Measurements from ENCODE around the gene CCNG2.
A peak's percentile ranks its signal among the peaks of the same experiment; 100 is the strongest.

CCNG2 gene

DNA sequence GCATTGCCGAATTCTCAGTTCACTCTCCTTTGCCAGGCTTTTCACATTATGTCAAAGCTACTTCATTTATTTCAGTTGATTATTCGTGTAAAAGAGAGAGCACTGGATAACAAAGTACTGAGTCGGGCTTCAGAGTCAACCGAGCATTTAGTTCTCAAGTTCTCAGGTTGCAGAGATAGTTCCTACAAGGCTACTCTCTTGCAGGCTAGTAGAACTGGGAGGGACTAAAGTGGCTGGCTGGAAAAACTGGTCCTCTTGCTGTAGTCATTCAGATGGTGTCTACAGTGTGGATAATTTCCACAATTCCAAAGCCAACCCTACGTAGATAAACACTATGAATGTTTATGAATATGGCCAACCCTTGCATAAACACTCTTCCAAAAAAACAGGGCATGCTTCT lies 4.6 kb upstream of the CCNG2 start:
- DNase-seq: peak; percentile 64 to 73
- Histone ChIP-seq H3K14ac (ENCODE audit: low read length) (no peak overlapping the region), H2AFZ (ENCODE audit: insufficient read depth, low read length, poor library complexity) (no peak overlapping the region), H3K27me3 (ENCODE audit: insufficient read depth, low read length) (no peaks in the 10 kb centered on the region), H3K4me2 (ENCODE audit: low read length) (no peak overlapping the region), H3K23ac (ENCODE audit: low read length) (no peak overlapping the region), H3K79me2 (ENCODE audit: control insufficient read depth, insufficient read depth, low read length, poor library complexity) (peaks cover 6% of the 10 kb centered on the region), H3K36me3 (ENCODE audit: control insufficient read depth in 1 of 2, insufficient read depth in 2 of 2, low read length in 2 of 2) (no peaks in the 10 kb centered on the region), H3K9ac (ENCODE audit: low read length) (no peak overlapping the region), H4K12ac (ENCODE audit: low read depth, low read length) (no peak overlapping the region), H3K9me3 (ENCODE audit: insufficient read depth, low read depth, low read length) (no peaks in the 10 kb centered on the region), H2BK12ac (ENCODE audit: low read length) (no peak overlapping the region), H2BK5ac (ENCODE audit: low read depth, low read length, poor library complexity) (no peak overlapping the region), H3K4ac (ENCODE audit: low read depth, low read length) (no peak overlapping the region), H4K8ac (ENCODE audit: low read depth, low read length) (no peak overlapping the region), H3K4me1 (ENCODE audit: control insufficient read depth in 1 of 2, insufficient read depth in 2 of 2, low read length in 2 of 2) (peaks cover 9 to 10% of the 10 kb centered on the region in 2 experiments), H4K91ac (ENCODE audit: low read depth, low read length) (no peak overlapping the region), H3K79me1 (ENCODE audit: low read length) (peaks cover 27% of the 10 kb centered on the region), H2AK5ac (ENCODE audit: low read length) (no peak overlapping the region), H3K27ac (ENCODE audit: low read depth, low read length) (peak overlapping the region; percentile 60), H3K4me3 (ENCODE audit: low read depth, low read length) (no peak overlapping the region), H2BK120ac (ENCODE audit: insufficient read depth, low read length, poor library complexity) (no peak overlapping the region), H3K18ac (ENCODE audit: low read length) (no peak overlapping the region)
- WGBS (ENCODE audit: extremely low coverage, insufficient coverage, insufficient read length): no CpG with 5 or more reads among the region's 5 CpGs

DNA sequence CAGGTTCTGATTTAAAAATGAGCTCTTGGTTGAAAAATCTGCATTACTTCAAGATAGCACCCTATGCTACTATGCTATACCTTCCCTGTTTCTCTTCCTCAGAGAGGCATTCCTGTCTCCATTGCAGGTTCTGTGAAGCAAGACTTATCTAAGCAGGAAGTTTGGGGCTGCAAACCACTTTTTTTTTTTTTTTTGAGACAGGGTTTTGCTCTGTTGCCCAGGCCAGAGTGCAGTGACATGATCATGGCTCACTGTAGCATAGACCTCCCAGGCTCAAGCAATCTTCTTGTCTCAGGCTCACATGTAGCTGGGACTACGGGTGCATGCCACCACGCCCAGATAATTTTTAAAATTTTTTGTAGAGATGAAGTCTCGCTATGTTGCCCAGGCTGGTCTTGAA lies 4.0 kb upstream of the CCNG2 start:
- H3K79me1 ChIP-seq (ENCODE audit: low read length): peaks cover 26% of the 10 kb centered on the region
- H2AFZ ChIP-seq (ENCODE audit: insufficient read depth, low read length, poor library complexity): no peak overlapping the region
- peak overlapping the region; percentile 51 for H4K91ac ChIP-seq (ENCODE audit: low read depth, low read length)
- H4K12ac ChIP-seq (ENCODE audit: low read depth, low read length): no peak overlapping the region
- H3K36me3 ChIP-seq (ENCODE audit: control insufficient read depth in 1 of 2, insufficient read depth in 2 of 2, low read length in 2 of 2): no peaks in the 10 kb centered on the region
- no peaks in the 10 kb centered on the region for H3K27me3 ChIP-seq (ENCODE audit: insufficient read depth, low read length)
- H3K9ac ChIP-seq (ENCODE audit: low read length): no peak overlapping the region
- peak overlapping the region; percentile 62 for H2BK120ac ChIP-seq (ENCODE audit: insufficient read depth, low read length, poor library complexity)
- no peak overlapping the region for H3K27ac ChIP-seq (ENCODE audit: low read depth, low read length)
- no peak overlapping the region for H3K4me2 ChIP-seq (ENCODE audit: low read length)
- no peaks in the 10 kb centered on the region for H3K9me3 ChIP-seq (ENCODE audit: insufficient read depth, low read depth, low read length)
- peak overlapping the region; percentile 97 for H2AK5ac ChIP-seq (ENCODE audit: low read length)
- peaks cover 10% of the 10 kb centered on the region for H3K79me2 ChIP-seq (ENCODE audit: control insufficient read depth, insufficient read depth, low read length, poor library complexity)
- no peak overlapping the region for H4K8ac ChIP-seq (ENCODE audit: low read depth, low read length)
- H3K14ac ChIP-seq (ENCODE audit: low read length): no peak overlapping the region
- H3K23ac ChIP-seq (ENCODE audit: low read length): no peak overlapping the region
- H2BK5ac ChIP-seq (ENCODE audit: low read depth, low read length, poor library complexity): peak overlapping the region; percentile 27
- no peak overlapping the region for H3K4ac ChIP-seq (ENCODE audit: low read depth, low read length)
- DNase-seq: no peak
- H2BK12ac ChIP-seq (ENCODE audit: low read length): peak overlapping the region; percentile 80
- no peak overlapping the region for H3K4me3 ChIP-seq (ENCODE audit: low read depth, low read length)
- H3K18ac ChIP-seq (ENCODE audit: low read length): no peak overlapping the region
- H3K4me1 ChIP-seq (ENCODE audit: control insufficient read depth in 1 of 2, insufficient read depth in 2 of 2, low read length in 2 of 2): peaks cover 6 to 7% of the 10 kb centered on the region in 2 experiments
- WGBS (ENCODE audit: extremely low coverage, insufficient coverage, insufficient read length): no CpG with 5 or more reads among the region's 3 CpGs

DNA sequence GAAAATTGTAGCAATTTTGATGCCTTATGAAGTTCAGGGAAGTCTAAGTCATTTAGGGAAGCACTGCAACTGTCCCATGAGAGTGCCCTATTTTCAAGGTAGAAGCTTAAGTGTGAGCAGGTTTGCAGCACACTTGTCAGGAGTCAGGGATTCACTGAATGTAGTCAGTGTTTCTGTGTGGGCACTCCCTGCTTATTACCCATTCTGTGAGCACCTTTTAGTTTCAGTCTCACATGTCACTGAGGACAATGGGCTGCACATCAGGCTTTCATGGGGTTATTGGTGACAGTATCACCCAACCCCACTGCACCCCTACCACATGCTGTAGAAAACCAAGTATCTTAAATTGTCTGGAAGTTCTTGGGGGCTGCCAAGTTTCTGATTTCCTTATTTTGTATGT lies 2.9 kb upstream of the CCNG2 start:
- peaks cover 16% of the 10 kb centered on the region for H3K79me2 ChIP-seq (ENCODE audit: control insufficient read depth, insufficient read depth, low read length, poor library complexity)
- DNase-seq: no peak
- H3K18ac ChIP-seq (ENCODE audit: low read length): no peak overlapping the region
- peak overlapping the region; percentile 4 for H2BK120ac ChIP-seq (ENCODE audit: insufficient read depth, low read length, poor library complexity)
- peaks cover 0 to 5% of the 10 kb centered on the region in 2 experiments for H3K36me3 ChIP-seq (ENCODE audit: control insufficient read depth in 1 of 2, insufficient read depth in 2 of 2, low read length in 2 of 2)
- no peaks in the 10 kb centered on the region for H3K9me3 ChIP-seq (ENCODE audit: insufficient read depth, low read depth, low read length)
- peak overlapping the region; percentile 81 for H2BK12ac ChIP-seq (ENCODE audit: low read length)
- no peak overlapping the region for H4K12ac ChIP-seq (ENCODE audit: low read depth, low read length)
- H3K23ac ChIP-seq (ENCODE audit: low read length): no peak overlapping the region
- peak overlapping the region; percentile 55 for H3K14ac ChIP-seq (ENCODE audit: low read length)
- peak overlapping the region; percentile 58 for H4K8ac ChIP-seq (ENCODE audit: low read depth, low read length)
- peak overlapping the region; percentile 25 for H2AFZ ChIP-seq (ENCODE audit: insufficient read depth, low read length, poor library complexity)
- no peak overlapping the region for H3K4me3 ChIP-seq (ENCODE audit: low read depth, low read length)
- H2BK5ac ChIP-seq (ENCODE audit: low read depth, low read length, poor library complexity): no peak overlapping the region
- peak overlapping the region; percentile 70 for H4K91ac ChIP-seq (ENCODE audit: low read depth, low read length)
- H3K4me1 ChIP-seq (ENCODE audit: control insufficient read depth in 1 of 2, insufficient read depth in 2 of 2, low read length in 2 of 2): peaks cover 5 to 7% of the 10 kb centered on the region in 2 experiments
- H3K4ac ChIP-seq (ENCODE audit: low read depth, low read length): peak overlapping the region; percentile 33
- H3K27me3 ChIP-seq (ENCODE audit: insufficient read depth, low read length): no peaks in the 10 kb centered on the region
- peak overlapping the region; percentile 26 for H2AK5ac ChIP-seq (ENCODE audit: low read length)
- H3K9ac ChIP-seq (ENCODE audit: low read length): no peak overlapping the region
- no peak overlapping the region for H3K4me2 ChIP-seq (ENCODE audit: low read length)
- H3K79me1 ChIP-seq (ENCODE audit: low read length): peaks cover 32% of the 10 kb centered on the region
- no peak overlapping the region for H3K27ac ChIP-seq (ENCODE audit: low read depth, low read length)

DNA sequence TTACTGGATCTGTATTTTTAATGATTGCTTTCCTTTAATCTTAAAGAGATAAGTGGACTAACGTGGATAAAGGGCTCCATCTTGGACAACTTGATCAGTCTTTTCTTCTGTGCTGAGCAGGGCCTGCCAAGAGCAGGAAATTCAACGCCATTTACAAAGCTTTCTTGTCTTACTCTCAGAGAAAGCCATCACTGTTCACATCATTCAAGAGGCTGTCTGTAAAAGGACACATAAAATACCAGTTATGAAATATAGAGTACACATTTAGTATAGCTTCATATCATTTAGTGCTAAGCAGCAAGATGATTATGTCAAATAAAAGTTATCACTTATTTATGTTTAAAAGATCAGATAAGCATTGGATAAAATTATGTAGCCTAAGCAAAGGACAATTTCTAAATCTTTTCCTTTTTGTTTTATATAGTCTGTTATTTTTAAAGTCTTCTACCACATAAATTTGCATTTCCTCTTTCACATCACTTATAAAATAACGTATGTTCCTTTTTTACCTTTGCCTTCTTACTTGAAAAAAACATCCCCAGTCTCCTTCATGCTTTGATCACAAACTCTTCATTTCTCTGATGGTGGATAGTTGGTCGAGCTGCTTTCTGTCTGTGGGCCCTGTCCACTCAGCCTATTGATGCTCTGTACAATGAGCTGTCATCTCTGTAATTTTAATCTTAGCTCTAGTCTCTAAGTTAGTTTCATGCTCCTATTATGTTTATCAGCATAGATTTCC lies 2.1 kb upstream of the CCNG2 start:
- H3K4me2 ChIP-seq (ENCODE audit: low read length): no peak overlapping the region
- no peaks in the 10 kb centered on the region for H3K27me3 ChIP-seq (ENCODE audit: insufficient read depth, low read length)
- WGBS (ENCODE audit: extremely low coverage, insufficient coverage, insufficient read length): no CpG with 5 or more reads among the region's 4 CpGs
- no peak overlapping the region for H3K18ac ChIP-seq (ENCODE audit: low read length)
- no peak overlapping the region for H2AFZ ChIP-seq (ENCODE audit: insufficient read depth, low read length, poor library complexity)
- no peak overlapping the region for H4K12ac ChIP-seq (ENCODE audit: low read depth, low read length)
- H3K4ac ChIP-seq (ENCODE audit: low read depth, low read length): no peak overlapping the region
- peak overlapping the region; percentile 89 for H2BK5ac ChIP-seq (ENCODE audit: low read depth, low read length, poor library complexity)
- peak overlapping the region; percentile 88 for H3K27ac ChIP-seq (ENCODE audit: low read depth, low read length)
- H2AK5ac ChIP-seq (ENCODE audit: low read length): no peak overlapping the region
- H3K9ac ChIP-seq (ENCODE audit: low read length): no peak overlapping the region
- no peaks in the 10 kb centered on the region for H3K9me3 ChIP-seq (ENCODE audit: insufficient read depth, low read depth, low read length)
- H3K79me2 ChIP-seq (ENCODE audit: control insufficient read depth, insufficient read depth, low read length, poor library complexity): peaks cover 16% of the 10 kb centered on the region
- peak overlapping the region; percentile 37 for H2BK12ac ChIP-seq (ENCODE audit: low read length)
- H3K4me1 ChIP-seq (ENCODE audit: control insufficient read depth in 1 of 2, insufficient read depth in 2 of 2, low read length in 2 of 2): peaks cover 5 to 7% of the 10 kb centered on the region in 2 experiments
- peak overlapping the region; percentile 70 for H4K91ac ChIP-seq (ENCODE audit: low read depth, low read length)
- H4K8ac ChIP-seq (ENCODE audit: low read depth, low read length): no peak overlapping the region
- no peak for DNase-seq
- peaks cover 32% of the 10 kb centered on the region for H3K79me1 ChIP-seq (ENCODE audit: low read length)
- H2BK120ac ChIP-seq (ENCODE audit: insufficient read depth, low read length, poor library complexity): peak overlapping the region; percentile 73
- no peak overlapping the region for H3K14ac ChIP-seq (ENCODE audit: low read length)
- no peak overlapping the region for H3K23ac ChIP-seq (ENCODE audit: low read length)
- no peak overlapping the region for H3K4me3 ChIP-seq (ENCODE audit: low read depth, low read length)
- H3K36me3 ChIP-seq (ENCODE audit: control insufficient read depth in 1 of 2, insufficient read depth in 2 of 2, low read length in 2 of 2): peaks cover 2 to 7% of the 10 kb centered on the region in 2 experiments
